Stimulated activated CD8-positive, alpha-beta memory T cell treated with anti-CD3 and anti-CD28 coated beads, Interleukin-2, amount 100 ng/mL, for 48 hours (primary cell): ENCODE measurements around the gene KRT15.

Source experiments
- DNase-seq, 2 donors: peaks; one replicate each; pipeline ENCODE4 v3.0.0-alpha.2; 2020; ENCODE audit warnings: low read depth in 2 of 2

Gene KRT15

DNA sequence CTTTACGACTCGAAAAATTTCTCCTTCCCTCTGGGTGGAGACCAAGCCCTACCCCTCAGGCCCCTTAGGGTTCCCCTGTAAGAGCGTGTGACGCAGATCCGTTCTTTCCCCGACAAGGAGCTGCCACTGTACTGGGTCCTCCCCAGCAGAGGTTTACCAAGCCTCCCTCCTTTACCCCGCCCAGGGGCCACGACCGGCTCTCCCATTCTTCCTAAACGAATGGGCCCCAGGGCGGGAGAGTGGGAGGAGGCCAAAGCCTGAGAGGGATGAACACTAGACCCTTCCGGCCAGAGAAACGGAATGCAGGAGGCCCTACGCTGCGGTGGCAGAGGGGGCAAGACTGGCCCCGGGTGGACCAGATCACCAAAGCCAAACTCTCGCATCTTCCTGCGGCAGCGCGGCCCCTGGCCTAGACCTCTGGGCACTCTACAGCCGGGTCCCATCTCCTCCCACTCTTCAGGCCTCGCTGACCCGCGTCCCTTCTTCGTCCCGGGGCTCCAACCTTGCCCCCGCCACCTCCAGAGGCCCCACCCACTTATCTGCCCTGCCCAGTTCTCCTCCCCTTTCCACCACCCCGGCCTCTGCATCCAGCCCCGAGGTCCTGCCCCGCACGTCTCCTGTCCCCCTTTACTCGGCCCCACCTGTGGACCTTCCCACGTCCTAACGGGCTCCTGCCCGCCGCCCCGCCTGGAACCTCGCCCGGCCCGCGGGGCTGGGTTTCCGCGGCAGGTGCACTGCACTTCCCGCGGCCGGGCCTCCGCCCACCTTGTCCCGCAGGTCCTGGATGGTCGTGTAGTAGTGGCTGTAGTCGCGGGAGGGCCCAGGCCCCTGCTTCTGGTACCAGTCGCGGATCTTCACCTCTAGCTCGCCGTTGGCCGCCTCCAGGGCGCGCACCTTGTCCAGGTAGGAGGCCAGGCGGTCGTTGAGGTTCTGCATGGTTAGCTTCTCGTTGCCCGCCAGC is 8.7 kb upstream of the KRT15 start:
- DNase-seq = no peak

DNA sequence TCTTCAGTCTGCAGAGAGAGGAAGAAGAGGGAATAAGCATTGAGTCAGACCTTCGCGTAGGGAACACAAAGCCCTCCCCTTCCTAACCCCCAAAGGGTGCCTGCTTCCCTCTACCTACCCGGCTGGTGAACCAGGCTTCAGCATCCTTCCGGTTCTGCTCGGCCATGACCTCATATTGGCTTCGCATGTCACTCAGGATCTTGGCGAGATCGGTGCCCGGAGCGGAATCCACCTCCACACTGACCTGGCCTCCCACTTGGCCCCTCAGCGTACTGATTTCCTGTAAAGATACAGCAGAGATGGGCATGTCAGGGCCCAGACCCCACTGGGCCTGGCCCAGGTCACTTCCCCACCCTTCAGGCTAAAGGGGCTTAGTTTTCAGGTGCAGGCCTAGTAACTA is 5.6 kb upstream of the KRT15 start:
- no peak for DNase-seq

DNA sequence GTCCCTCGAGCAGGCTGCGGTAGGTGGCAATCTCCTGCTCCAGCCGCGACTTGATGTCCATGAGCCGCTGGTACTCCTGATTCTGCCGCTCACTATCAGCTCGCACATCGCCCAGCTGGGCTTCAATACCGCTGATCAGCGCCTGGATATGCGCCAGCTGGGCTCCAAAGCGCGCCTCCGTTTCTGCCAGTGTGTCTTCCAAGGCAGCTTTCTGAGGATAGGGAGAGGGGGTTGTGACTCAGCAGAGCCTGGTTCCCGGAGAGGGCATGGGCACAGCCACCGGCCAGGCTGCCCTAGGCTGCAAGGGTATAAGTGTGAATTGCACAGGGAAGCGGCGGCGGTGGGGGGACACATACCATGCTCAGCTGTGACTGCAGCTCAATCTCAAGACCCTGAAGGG is 5.1 kb upstream of the KRT15 start:
- no peak for DNase-seq

DNA sequence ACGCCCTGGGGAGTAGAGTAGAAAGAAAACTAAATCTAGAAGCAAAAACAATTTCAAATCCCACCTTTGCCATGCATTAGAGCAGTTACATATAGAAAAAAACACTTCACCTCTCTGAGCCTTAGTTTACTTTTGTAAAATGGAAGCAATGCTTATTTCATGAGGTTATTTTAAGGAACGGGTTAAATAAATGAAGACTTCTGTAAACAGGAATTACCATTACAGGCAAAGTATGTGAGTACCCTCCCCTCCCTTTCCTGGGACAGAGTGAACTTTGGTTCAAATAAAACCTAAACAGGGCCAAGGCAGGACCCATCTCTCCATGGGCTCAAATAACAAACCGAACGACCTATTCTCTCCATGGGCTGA is 4.5 kb upstream of the KRT15 start:
- DNase-seq = no peak

DNA sequence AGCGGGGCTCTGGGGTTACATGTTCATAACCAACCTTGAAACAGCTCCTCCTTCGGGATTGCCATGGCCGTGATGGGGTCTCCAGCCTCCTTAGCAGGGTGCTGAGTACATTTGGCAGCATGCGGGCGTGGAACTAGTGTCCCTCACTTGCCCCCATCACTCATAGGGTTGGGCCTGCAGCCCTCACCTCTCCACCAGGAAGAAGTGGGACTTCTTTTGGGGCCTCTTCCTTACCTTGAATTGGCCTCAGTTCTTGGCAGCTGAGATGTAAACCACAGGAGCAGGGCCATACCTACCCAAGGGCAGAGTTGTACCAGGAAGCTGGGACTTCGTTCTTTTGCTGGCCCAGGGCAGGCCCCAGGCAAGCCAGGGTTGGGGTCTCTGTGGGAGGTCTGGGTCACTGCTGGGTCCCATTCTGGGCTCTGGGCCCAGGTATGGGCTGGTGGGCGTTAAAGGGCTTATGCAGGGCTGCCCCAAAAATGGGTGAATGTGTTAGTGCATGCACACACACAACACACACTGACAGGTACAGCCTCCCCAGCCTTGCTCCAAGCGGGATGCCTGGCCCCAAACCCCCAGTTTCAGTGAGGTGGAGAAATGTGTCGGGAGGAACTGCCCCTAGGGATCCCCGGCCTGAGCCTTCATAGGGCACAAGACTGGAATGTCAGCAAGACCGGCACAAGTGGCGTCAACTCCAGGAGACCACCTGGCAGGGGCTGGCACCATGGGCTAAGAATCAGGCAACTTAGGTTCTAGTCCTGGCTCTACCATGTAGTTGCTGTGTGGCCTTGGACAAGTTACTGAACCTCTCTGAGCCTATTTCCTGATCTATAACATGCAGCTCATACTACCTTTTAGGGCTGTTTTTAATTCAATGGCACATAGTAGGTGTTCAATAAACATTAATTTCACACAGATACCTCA is 3.9 kb upstream of the KRT15 start:
- no peak for DNase-seq

GRCh38 chr17:41521574-41522261 is 3.0 kb upstream of the KRT15 start:
- no peak for DNase-seq

DNA sequence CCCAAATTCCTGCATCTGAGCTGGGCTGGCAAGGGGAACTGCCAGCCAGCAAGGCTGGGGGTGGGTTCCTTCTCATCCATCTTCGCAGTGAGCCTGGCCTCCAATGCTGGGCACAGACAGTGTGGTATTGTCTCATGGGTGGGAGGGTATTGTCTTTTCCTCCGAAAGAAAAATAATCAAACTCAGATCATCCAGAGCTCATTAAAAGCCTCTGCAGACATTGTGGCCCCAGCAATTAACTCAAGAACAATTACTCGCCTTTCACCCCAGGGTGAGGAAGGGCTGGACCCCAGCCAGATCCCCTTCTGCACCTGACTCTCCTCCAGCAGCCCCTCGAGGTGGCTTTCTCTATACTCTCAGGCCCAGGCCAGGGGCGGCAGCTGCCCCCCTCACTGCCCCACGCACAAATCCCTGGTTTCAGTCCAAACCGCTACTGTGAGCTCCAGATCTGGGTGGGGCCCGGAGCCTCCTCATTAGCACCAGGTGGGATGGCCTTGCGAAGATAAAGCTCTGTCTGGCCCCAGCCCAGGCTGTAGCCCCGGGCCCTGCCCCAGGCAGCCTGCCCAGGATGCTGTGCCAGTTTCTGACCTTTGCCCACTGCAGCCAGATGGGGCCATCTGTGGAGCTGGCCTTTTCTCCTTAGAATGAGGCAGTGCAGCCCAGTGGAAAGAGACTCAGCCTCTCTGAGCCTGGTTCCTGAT is 2.3 kb upstream of the KRT15 start:
- DNase-seq = no peak

GRCh38 chr17:41519501-41520224 is 973 bp upstream of the KRT15 start:
- no peak for DNase-seq

GRCh38 chr17:41518031-41518430 is 659 bp downstream of the KRT15 start:
- DNase-seq = no peak

- no peak for DNase-seq
Measured at GRCh38 chr17:41516830-41517283, 1.8 kb downstream of the KRT15 start.

- no peak for DNase-seq
Measured at GRCh38 chr17:41516147-41516829, 2.4 kb downstream of the KRT15 start.

DNA sequence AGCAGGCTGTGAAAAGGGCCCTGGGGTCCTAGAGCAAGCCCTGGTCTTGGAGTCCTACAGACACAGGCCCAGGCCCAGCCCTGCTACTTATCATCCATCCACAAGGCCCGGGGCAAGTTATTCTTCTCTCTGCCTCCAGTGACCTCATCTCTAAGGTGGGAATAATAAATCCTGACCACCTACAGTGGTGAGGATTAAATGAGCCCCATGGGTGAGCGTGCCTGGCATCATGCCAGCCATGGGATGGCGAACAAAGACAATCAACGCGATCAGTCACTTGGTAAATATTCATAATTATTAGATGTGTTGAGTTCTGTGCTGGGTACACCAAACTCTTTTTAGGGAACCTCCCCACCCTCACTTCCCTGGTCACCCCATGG is 5.5 kb downstream of the KRT15 start:
- DNase-seq = no peak

- no peak for DNase-seq
Measured at GRCh38 chr17:41512546-41513167, 6.0 kb downstream of the KRT15 start.

DNA sequence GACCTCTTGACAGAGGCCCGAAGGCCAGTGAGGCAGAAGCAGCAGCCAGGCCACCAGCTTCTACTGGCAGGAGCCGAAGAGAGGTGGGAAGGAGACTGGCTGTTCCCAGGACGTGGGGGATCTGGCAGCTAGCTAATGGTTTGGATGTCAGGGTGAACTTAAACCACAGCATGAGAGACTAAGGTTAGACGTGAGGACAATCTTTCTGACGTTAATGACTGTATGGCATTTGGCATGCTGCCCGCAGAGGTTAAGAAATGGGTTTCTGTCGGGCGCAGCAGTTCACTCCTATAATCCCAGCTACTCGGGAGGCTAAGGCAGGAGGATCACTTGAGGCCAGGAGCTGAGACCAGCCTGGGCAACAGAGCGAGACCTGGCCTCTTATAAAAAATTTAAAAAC is 7.0 kb downstream of the KRT15 start:
- no peak for DNase-seq

- no peak for DNase-seq
Measured at GRCh38 chr17:41511116-41511515, 7.6 kb downstream of the KRT15 start.

- DNase-seq = no peak
Measured at GRCh38 chr17:41510251-41511065, 8.2 kb downstream of the KRT15 start.

GRCh38 chr17:41507315-41507880 is 11.3 kb downstream of the KRT15 start:
- no peak for DNase-seq
